ENCODE measurements around the gene LRMDA. TPM values are rescaled to one million over a fixed set of nuclear protein-coding genes. Genes with fewer than 3 reads are reported as not detected.

Gene LRMDA
- total RNA-seq, 4 donors from 2014 or later = 1.5 to 15.7 (median 4.6) TPM

DNA sequence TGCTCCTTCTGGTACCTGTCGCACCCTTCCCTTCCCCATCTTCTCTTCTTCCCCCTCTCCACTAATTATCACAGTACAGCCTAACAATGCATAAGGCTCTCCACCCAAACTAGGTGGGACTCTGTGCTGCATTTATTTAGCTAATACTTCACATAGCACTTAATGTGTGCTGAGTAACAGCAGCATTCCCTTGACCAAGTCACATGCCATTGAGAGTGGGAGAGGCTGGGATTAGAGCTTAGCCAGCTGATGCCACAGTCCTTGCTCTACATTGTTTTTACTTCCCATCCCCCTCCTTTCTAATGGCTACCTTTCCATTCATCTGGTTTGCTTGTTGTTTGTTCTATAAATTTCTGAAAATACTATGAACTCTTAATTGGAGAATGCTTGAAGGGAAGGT lies 426.9 kb downstream of the LRMDA start:
- DNase-seq = no peak
- H3K27me3 ChIP-seq = no peaks in the 10 kb centered on the region
- TF ChIP-seq, protein P1, sequence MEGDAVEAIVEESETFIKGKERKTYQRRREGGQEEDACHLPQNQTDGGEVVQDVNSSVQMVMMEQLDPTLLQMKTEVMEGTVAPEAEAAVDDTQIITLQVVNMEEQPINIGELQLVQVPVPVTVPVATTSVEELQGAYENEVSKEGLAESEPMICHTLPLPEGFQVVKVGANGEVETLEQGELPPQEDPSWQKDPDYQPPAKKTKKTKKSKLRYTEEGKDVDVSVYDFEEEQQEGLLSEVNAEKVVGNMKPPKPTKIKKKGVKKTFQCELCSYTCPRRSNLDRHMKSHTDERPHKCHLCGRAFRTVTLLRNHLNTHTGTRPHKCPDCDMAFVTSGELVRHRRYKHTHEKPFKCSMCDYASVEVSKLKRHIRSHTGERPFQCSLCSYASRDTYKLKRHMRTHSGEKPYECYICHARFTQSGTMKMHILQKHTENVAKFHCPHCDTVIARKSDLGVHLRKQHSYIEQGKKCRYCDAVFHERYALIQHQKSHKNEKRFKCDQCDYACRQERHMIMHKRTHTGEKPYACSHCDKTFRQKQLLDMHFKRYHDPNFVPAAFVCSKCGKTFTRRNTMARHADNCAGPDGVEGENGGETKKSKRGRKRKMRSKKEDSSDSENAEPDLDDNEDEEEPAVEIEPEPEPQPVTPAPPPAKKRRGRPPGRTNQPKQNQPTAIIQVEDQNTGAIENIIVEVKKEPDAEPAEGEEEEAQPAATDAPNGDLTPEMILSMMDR (IDR thresholded peaks at IDR 0.05) = no peak
- no peak for TF ChIP-seq POLR2A (IDR thresholded peaks at IDR 0.05)
- intact Hi-C loops (cut with DNase I; ENCODE audit: low total_unique reads) = no loop called here
- H3K4me1 ChIP-seq = peaks cover 0 to 4% of the 10 kb centered on the region in 2 donors
- no peak overlapping the region for H3K27ac ChIP-seq
- no peak overlapping the region for H3K4me3 ChIP-seq
- no peaks in the 10 kb centered on the region for H3K9me3 ChIP-seq
- no peaks in the 10 kb centered on the region for H3K36me3 ChIP-seq

DNA sequence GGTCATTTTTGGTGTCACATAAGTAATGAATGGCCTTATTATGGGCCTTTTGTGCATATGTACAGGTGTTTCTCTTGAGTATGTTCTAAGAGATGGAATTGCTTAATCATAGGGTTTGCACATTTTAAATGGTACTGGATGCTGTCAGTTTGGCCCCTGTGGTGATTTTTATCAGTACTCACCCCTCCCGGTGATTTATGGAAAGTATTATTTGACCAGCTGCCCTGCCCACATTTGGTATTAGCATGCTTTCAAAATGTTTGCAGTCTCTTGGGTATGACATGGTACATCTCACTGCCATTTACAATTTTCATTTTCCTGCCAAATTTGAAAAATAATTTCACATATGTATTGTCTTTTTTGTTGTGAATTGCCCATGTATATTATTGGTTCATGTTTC lies 427.7 kb downstream of the LRMDA start:
- TF ChIP-seq, protein P1 (IDR thresholded peaks at IDR 0.05) = no peak
- no peak for TF ChIP-seq POLR2A (IDR thresholded peaks at IDR 0.05)
- Histone ChIP-seq H3K27me3 (no peaks in the 10 kb centered on the region), H3K27ac (no peak overlapping the region), H3K36me3 (no peaks in the 10 kb centered on the region), H3K4me1 (peaks cover 0 to 4% of the 10 kb centered on the region in 2 donors), H3K9me3 (no peaks in the 10 kb centered on the region), H3K4me3 (no peak overlapping the region)
- intact Hi-C loops (cut with DNase I; ENCODE audit: low total_unique reads) = no loop called here
- DNase-seq = no peak

DNA sequence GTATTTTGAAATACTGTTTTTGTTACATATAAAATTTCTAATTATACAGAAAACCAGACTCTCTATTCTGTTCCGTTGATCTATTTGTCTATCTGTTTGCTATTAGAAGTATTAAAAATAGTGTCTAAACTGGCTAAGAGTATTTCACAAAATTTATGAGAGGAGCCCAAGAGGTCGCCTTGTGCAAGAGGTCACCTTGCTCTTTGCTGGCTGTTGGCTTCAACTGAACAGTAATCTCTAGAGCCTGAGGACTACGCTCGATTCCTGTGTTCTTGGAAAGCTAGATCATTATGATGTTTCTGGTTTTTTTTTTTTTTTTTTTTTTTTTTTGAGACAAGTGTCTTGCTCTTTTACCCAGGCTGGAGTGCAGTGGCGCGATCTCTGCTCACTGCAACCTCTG lies 428.6 kb downstream of the LRMDA start:
- peaks cover 0 to 4% of the 10 kb centered on the region in 2 donors for H3K4me1 ChIP-seq
- no peak overlapping the region for H3K27ac ChIP-seq
- no peak overlapping the region for H3K4me3 ChIP-seq
- no peaks in the 10 kb centered on the region for H3K27me3 ChIP-seq
- TF ChIP-seq POLR2A (IDR thresholded peaks at IDR 0.05) = no peak
- TF ChIP-seq, protein P1 (IDR thresholded peaks at IDR 0.05) = no peak
- DNase-seq = peak; percentile 66 to 68
- no peaks in the 10 kb centered on the region for H3K9me3 ChIP-seq
- H3K36me3 ChIP-seq = no peaks in the 10 kb centered on the region
- intact Hi-C loops (cut with DNase I; ENCODE audit: low total_unique reads) = no loop called here

DNA sequence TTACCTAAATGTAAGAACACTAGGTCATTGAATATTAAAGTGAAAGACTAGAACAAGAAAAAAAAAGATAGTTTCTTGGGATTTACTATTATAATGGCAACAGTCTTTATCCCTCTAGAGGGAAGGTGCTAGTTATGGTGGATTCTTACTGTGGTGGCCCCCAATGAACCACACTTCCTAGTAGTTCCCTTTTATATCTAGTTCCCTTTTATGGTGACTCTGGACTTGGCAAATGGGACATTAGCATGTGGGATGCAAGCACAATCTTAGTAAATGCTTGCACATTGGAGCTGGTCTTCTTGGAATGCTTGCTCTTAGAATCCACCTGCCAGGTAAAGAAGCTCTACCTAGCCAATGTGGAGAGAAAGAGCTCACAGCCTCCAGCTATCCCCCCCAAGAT lies 430.2 kb downstream of the LRMDA start:
- Histone ChIP-seq H3K4me3 (no peak overlapping the region), H3K27me3 (no peaks in the 10 kb centered on the region), H3K27ac (no peak overlapping the region), H3K36me3 (no peaks in the 10 kb centered on the region), H3K4me1 (peaks cover 0 to 4% of the 10 kb centered on the region in 2 donors), H3K9me3 (no peaks in the 10 kb centered on the region)
- no peak for DNase-seq
- intact Hi-C loops (cut with DNase I; ENCODE audit: low total_unique reads) = no loop called here
- TF ChIP-seq, protein P1 (IDR thresholded peaks at IDR 0.05) = no peak
- TF ChIP-seq POLR2A (IDR thresholded peaks at IDR 0.05) = no peak

DNA sequence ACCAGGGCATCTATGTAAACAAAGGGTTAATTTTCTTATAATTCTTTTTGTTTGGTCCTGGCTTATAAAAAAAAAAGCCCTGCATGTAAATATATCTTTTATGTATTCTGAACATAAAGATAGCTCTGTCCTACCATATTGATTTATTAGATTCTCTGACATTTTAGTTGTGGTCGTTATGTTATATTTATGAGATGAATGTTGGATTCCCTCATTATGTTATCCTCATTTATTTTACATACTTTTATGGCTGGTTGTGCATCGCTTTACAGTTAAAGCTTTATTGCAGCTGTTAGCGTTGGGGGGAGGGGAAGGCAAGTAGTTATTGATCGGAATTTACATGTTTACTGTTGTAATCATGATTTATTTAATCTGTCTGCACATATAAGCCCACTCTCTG lies 431.5 kb downstream of the LRMDA start:
- peaks cover 0 to 4% of the 10 kb centered on the region in 2 donors for H3K4me1 ChIP-seq
- DNase-seq = no peak

More for the DNA sequence above, 431.5 kb downstream of the LRMDA start:
- H3K27me3 ChIP-seq = no peaks in the 10 kb centered on the region
- intact Hi-C loops (cut with DNase I; ENCODE audit: low total_unique reads) = no loop called here
- H3K27ac ChIP-seq = no peak overlapping the region
- TF ChIP-seq, protein P1 (IDR thresholded peaks at IDR 0.05) = no peak
- no peak for TF ChIP-seq POLR2A (IDR thresholded peaks at IDR 0.05)
- no peak overlapping the region for H3K4me3 ChIP-seq
- no peaks in the 10 kb centered on the region for H3K9me3 ChIP-seq
- no peaks in the 10 kb centered on the region for H3K36me3 ChIP-seq
